BLaER1 (cell line): Measurements from ENCODE around the gene BIN2.
"Not testable (repeated sequence)": the region's sequence is repeated elsewhere in the genome, so short reads cannot be mapped to it uniquely, and the experiment has no call there.

Source experiments
- H3K27ac ChIP-seq: shearing (Covaris generic); formaldehyde crosslinking; 2 replicates; pipeline ENCODE4 v1.8.1; 2022
- H3K27me3 ChIP-seq: shearing (Covaris generic); formaldehyde crosslinking; 2 replicates; pipeline ENCODE4 v1.8.1; 2022
- H3K36me3 ChIP-seq: shearing (Covaris generic); formaldehyde crosslinking; 2 replicates; pipeline ENCODE4 v1.8.1; 2022
- H3K4me1 ChIP-seq: shearing (Covaris generic); formaldehyde crosslinking; 2 replicates; pipeline ENCODE4 v1.8.1; 2022
- H3K4me2 ChIP-seq: shearing (Covaris generic); formaldehyde crosslinking; 2 replicates; pipeline ENCODE4 v1.8.1; 2022
- H3K4me3 ChIP-seq: shearing (Covaris generic); formaldehyde crosslinking; 2 replicates; pipeline ENCODE4 v1.8.1; 2022
- H3K9ac ChIP-seq: shearing (Covaris generic); formaldehyde crosslinking; 2 replicates; pipeline ENCODE4 v1.8.1; 2022
- H3K9me3 ChIP-seq: shearing (Covaris generic); formaldehyde crosslinking; 2 replicates; pipeline ENCODE4 v1.8.1; 2022
- H4K20me1 ChIP-seq: shearing (Covaris generic); formaldehyde crosslinking; 2 replicates; pipeline ENCODE4 v1.8.1; 2022
- Cebpa-rat ChIP-seq: shearing (Covaris generic); IDR thresholded peaks from 2 replicates; pipeline ENCODE4 v1.8.1; 2022

BIN2 gene

GRCh38 chr12:51320311-51320694 lies 3.7 kb downstream of the BIN2 start:
- H3K9ac ChIP-seq, result no peak overlapping the region
- no peaks in the 10 kb centered on the region for H3K27me3 ChIP-seq
- H3K4me3 ChIP-seq, result no peak overlapping the region
- H4K20me1 ChIP-seq, result no peaks in the 10 kb centered on the region
- H3K9me3 ChIP-seq, result no peaks in the 10 kb centered on the region; the same call in 1 of the 2 replicates
- no peaks in the 10 kb centered on the region for H3K36me3 ChIP-seq
- H3K4me1 ChIP-seq, result peaks cover 73% of the 10 kb centered on the region
- no peak for TF ChIP-seq Cebpa-rat
- peak overlapping the region; percentile 67; the same call in 1 of the 2 replicates for H3K27ac ChIP-seq
- H3K4me2 ChIP-seq, result peak overlapping the region; percentile 94

GRCh38 chr12:51318846-51319599 lies 5.0 kb downstream of the BIN2 start:
- TF ChIP-seq Cebpa-rat, result no peak
- H3K4me3 ChIP-seq, result no peak overlapping the region
- H3K36me3 ChIP-seq, result no peaks in the 10 kb centered on the region
- H3K9me3 ChIP-seq, result no peaks in the 10 kb centered on the region
- H3K4me1 ChIP-seq, result peaks cover 60% of the 10 kb centered on the region
- peak overlapping the region; percentile 94 for H3K4me2 ChIP-seq
- H3K9ac ChIP-seq, result no peak overlapping the region
- peak overlapping the region; percentile 20; the same call in 1 of the 2 replicates for H3K27ac ChIP-seq
- H4K20me1 ChIP-seq, result no peaks in the 10 kb centered on the region
- no peaks in the 10 kb centered on the region for H3K27me3 ChIP-seq

- not testable (repeated sequence) for H3K27ac ChIP-seq
Measured at GRCh38 chr12:51318057-51318806, 5.7 kb downstream of the BIN2 start.

GRCh38 chr12:51311389-51311788 lies 12.6 kb downstream of the BIN2 start:
- Histone ChIP-seq H3K4me1 (peaks cover 3% of the 10 kb centered on the region), H3K27ac (no peak overlapping the region), H3K4me3 (no peak overlapping the region), H4K20me1 (no peaks in the 10 kb centered on the region), H3K4me2 (no peak overlapping the region), H3K9ac (no peak overlapping the region), H3K9me3 (no peaks in the 10 kb centered on the region), H3K27me3 (no peaks in the 10 kb centered on the region), H3K36me3 (no peaks in the 10 kb centered on the region)
- TF ChIP-seq Cebpa-rat, result no peak

More at GRCh38 chr12:51318057-51318806, 5.7 kb downstream of the BIN2 start:
- Histone ChIP-seq H3K4me2 (peak overlapping the region; percentile 94; the same call in 1 of the 2 replicates), H3K4me1 (peaks cover 52% of the 10 kb centered on the region)
- not testable (repeated sequence) for H3K27me3 ChIP-seq, H4K20me1 ChIP-seq, H3K9me3 ChIP-seq, H3K9ac ChIP-seq, H3K4me3 ChIP-seq, H3K36me3 ChIP-seq

DNA sequence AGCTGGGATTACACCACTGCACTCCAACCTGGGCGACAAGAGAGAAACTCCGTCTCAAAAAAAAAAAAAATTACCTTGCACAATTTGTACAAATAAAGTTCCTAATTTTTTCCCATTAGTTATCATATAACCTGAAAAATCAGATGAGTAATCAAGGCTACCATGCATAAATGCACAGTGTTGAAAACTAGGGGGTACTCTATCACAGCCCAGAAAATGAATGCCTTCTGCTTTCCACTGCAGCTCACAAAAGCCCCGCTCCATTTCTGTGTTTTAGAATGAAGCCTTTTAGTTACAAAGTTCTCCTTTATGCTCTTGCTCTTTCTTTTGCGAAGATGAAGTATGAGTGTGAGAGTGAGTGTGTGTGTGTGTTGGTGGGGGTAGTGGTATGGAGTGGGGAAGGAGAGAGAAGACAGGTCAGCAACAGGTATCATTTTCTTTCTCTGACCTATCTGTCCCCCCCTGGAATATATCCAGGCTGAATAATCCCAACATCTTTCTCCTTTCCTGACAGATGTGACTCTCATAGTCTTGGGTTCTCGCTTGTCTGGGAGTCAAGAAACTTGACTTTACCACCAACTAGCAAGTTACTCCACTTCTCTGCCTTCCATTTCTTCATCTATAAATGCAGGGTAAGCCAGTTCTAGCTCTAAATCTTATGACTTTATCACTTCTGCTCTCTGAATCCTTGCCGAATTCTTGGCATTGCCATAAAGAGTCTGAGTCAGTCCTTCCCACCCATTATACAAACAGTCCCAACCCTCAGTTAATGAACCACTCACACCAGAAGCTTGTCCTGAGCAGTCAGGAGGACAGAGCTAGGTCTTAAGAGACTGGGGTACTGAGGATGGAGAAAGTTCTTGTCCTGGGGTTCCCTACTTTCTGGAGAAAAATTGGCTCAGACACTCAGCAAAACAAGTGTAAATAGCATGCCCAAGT lies 16.1 kb downstream of the BIN2 start:
- Histone ChIP-seq H3K9me3 (no peaks in the 10 kb centered on the region), H3K4me3 (no peak overlapping the region), H3K4me1 (peaks cover 6% of the 10 kb centered on the region), H3K27me3 (no peaks in the 10 kb centered on the region), H3K9ac (no peak overlapping the region), H3K27ac (no peak overlapping the region), H3K4me2 (no peak overlapping the region), H3K36me3 (no peaks in the 10 kb centered on the region), H4K20me1 (no peaks in the 10 kb centered on the region)
- TF ChIP-seq Cebpa-rat, result no peak

- Histone ChIP-seq H3K9ac (no peak overlapping the region), H3K4me2 (peak overlapping the region; percentile 27), H3K9me3 (no peaks in the 10 kb centered on the region), H3K27ac (no peak overlapping the region), H3K36me3 (no peaks in the 10 kb centered on the region), H3K4me1 (peaks cover 6% of the 10 kb centered on the region), H3K27me3 (no peaks in the 10 kb centered on the region), H3K4me3 (no peak overlapping the region), H4K20me1 (no peaks in the 10 kb centered on the region)
- TF ChIP-seq Cebpa-rat, result no peak
Measured at GRCh38 chr12:51306507-51306906, 17.5 kb downstream of the BIN2 start.

- H3K27me3 ChIP-seq, H4K20me1 ChIP-seq, H3K9ac ChIP-seq, H3K4me2 ChIP-seq, H3K36me3 ChIP-seq, H3K9me3 ChIP-seq, H3K27ac ChIP-seq, H3K4me3 ChIP-seq, H3K4me1 ChIP-seq: not testable (repeated sequence)
Measured at GRCh38 chr12:51300768-51301167, 23.2 kb downstream of the BIN2 start.

DNA sequence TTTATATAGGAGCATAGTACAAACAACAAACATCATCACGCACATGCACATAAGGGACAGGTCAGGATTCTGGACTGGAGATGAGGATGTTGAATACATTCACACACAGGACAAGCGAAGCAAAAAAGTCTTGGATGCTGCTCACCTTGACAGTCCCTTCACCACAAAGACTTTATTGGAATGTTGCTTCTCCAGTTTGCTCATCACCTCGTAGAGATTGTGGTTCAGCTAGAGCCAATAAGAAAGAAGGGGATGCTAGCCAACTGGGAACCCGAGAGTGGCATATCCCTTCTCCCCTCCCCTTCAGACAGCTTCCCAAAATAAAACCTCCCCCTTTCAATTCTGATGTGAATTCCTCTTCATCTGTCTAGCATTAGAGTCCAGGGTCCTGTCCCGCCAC lies 28.3 kb downstream of the BIN2 start:
- TF ChIP-seq Cebpa-rat, result no peak

GRCh38 chr12:51294097-51294496 lies 29.9 kb downstream of the BIN2 start:
- not testable (repeated sequence) for H3K27me3 ChIP-seq, H4K20me1 ChIP-seq, H3K4me2 ChIP-seq, H3K9me3 ChIP-seq, H3K36me3 ChIP-seq, H3K9ac ChIP-seq, H3K27ac ChIP-seq, H3K4me3 ChIP-seq
- H3K4me1 ChIP-seq, result peaks cover 13% of the 10 kb centered on the region

More for the DNA sequence above, 28.3 kb downstream of the BIN2 start:
- Histone ChIP-seq H3K9me3 (no peaks in the 10 kb centered on the region), H4K20me1 (no peaks in the 10 kb centered on the region), H3K36me3 (no peaks in the 10 kb centered on the region), H3K27me3 (no peaks in the 10 kb centered on the region), H3K9ac (no peak overlapping the region), H3K4me2 (no peak overlapping the region), H3K4me3 (no peak overlapping the region), H3K27ac (no peak overlapping the region), H3K4me1 (peaks cover 13% of the 10 kb centered on the region)
